LNCaP clone FGC (cell line): Measurements from ENCODE around the gene TMEM87B.

Experiments
- DNase-seq: peaks from one replicate; pipeline ENCODE4 v3.0.0-alpha.2; 2011; ENCODE audit warnings: low read depth
- H3K4me3 ChIP-seq: 2 replicates; pipeline ENCODE4 v1.5.1; 2011; ENCODE audit warnings: mild to moderate bottlenecking, low read depth, low read length, control low read depth
- TF ChIP-seq, protein P1 (sequence below): IDR thresholded peaks from 2 replicates; pipeline ENCODE4 v1.5.1; 2012; ENCODE audit warnings: mild to moderate bottlenecking; ENCODE audit not compliant: control insufficient read depth, insufficient read depth; ENCODE audit errors: extremely low read depth

TMEM87B gene

DNA sequence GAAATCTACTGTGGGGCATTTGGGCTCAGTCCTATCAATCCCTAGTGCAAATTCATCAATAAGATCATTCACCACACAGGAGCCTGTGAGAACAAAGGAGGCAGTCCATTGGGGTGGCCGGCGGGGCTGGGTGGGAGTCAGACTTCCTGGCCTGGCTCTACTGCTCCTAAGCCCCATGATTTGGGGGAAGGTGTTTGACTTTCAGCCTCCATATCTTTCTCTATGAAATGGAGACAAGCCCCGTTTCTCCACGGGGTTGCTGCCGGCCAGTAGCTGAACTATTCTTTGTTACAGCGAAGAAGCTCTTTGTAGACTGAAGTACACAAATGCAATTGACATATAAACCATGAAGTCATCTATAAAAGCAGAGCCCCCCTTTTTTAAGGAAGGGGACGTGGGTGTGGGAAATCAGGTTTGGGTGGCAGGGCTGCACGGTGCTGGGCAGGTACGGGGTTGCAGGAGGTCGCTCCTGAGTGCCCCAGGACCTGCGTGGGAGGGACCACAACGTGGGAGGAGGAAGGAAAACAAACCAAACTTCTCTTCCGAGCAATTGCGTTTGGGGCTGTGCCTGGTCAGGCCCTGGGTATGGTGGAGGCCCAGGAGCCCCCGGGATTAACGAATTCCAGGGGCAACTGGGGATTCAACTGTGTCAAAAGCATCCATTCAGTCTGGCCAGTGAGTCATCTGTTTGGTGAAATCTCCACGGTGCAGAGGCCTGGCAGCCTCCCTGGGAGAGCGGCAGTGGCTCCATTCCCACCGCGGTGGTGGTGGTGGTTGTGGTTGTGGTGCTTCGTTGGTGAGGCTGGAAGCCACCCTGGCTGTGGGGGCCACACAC lies 101.3 kb downstream of the TMEM87B start:
- TF ChIP-seq, protein P1, sequence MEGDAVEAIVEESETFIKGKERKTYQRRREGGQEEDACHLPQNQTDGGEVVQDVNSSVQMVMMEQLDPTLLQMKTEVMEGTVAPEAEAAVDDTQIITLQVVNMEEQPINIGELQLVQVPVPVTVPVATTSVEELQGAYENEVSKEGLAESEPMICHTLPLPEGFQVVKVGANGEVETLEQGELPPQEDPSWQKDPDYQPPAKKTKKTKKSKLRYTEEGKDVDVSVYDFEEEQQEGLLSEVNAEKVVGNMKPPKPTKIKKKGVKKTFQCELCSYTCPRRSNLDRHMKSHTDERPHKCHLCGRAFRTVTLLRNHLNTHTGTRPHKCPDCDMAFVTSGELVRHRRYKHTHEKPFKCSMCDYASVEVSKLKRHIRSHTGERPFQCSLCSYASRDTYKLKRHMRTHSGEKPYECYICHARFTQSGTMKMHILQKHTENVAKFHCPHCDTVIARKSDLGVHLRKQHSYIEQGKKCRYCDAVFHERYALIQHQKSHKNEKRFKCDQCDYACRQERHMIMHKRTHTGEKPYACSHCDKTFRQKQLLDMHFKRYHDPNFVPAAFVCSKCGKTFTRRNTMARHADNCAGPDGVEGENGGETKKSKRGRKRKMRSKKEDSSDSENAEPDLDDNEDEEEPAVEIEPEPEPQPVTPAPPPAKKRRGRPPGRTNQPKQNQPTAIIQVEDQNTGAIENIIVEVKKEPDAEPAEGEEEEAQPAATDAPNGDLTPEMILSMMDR = no peak
- no peak overlapping the region for H3K4me3 ChIP-seq
- no peak for DNase-seq

DNA sequence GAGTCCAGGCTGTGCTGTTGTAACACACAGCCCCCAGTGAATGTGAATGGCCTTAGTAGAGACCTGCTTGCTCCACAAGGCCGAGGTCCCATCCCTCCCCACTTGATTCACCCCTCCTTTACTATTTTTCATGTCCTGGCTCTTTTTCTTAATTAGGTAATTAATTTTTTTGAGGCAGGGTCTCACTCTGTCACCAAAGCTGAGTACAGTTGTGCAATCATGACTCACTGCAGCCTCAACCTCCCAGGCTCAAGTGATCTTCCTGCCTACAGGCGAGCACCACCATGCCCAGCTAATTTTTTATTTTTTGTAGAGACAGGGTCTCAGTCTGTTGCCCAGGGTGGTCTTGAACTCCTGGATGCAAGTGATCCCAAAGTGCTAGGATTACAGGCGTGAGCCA lies 102.4 kb downstream of the TMEM87B start:
- no peak overlapping the region for H3K4me3 ChIP-seq
- TF ChIP-seq, protein P1 = no peak
- DNase-seq = no peak

DNA sequence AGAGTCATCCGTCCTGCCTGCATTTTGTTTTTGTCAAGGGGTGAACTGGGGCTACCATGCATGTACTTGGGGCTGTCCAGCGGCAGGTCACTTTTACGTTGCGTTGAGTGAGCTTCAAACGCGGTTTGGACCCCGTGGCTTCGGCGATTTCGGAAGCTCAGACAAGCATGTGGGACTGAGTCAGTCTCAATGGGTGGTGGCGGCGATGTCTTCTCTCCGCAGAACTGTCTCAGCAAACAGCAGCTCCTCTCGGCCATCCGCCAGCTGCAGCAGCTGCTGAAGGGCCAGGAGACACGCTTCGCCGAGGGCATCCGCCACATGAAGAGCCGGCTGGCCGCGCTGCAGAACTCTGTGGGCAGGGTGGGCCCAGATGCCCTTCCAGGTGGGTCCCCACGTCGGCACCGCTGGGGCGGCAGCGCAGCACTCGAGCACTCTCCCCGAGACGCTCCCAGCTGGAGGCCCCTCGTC lies 104.4 kb downstream of the TMEM87B start:
- no peak overlapping the region for H3K4me3 ChIP-seq
- TF ChIP-seq, protein P1 = no peak
- DNase-seq = no peak

DNA sequence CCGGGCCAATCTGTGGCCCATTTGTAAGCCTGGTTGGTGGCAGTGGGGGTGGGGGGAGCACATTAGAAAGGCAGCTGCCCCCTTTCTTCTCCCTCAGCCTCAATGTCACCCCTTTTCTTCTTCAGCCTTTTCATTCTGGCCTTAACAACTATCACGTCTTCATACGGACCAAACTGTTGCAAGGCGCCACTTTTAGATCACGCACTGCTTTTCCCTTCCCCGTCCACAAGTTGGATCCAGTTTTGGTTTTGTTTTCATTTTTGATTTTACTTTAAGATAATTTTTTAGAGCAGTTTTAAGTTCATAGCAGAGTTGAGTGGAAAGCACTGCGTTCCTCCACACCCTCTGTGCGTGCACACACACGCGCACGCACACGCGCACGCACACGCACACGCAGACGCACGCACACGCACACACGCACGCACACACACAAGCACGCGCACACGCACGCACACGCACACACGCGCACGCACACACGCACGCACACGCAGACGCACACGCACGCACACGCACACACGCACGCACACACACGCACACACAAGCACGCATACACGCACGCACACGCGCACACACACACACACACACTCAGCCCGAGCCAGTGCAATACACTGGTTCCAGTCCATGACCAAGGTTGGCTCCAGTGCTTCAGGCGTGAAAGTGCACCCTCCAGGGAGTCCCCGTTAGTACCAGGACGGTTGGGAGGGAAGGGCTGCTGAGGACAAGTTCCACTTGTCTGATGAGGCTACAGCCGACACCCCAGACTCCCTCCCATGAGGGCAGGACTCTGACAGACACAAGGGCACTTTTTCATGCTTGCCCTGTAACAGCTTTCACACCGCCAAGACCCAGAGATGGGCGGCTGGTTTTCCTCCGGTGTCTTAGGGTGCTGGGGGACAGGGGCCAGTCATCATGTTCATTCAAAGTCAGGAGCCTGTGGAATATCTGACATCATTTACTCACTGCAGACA lies 105.5 kb downstream of the TMEM87B start:
- TF ChIP-seq, protein P1 = no peak
- no peak for DNase-seq
- H3K4me3 ChIP-seq = no peak overlapping the region

DNA sequence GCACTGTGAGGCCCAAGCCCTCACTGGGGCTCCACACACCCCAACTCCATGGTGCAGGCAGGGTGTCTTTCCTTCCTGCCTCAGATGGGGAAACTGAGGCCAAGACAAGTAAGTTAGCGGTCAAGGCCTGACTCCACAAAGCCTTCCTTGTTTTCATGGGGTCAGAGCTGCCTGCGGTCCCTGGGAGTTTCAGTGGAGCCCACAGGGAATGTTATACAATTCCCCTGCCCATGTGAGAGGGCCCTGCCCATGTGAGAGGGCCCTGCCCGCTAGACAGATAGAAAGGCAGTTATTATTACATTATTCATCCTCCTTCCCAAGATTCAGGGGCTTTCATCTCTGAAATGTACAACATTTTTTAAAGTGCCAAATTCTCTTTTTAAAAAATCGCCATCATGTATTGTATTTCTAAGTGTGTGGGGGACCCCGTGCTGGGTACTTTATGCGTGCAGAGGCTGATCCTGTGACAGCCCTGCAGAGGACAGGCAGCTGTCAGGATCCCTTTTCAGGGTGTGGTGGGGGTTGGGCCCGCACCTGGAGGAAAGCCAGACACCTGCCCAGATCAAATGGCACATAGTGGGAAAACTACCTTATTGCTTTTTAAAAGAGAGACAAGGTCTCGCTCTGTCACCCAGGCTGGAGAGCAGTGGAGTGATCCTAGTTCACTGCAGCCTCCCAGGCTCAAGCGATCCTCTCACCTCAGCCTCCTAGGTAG lies 106.5 kb downstream of the TMEM87B start:
- TF ChIP-seq, protein P1 = no peak
- no peak for DNase-seq

DNA sequence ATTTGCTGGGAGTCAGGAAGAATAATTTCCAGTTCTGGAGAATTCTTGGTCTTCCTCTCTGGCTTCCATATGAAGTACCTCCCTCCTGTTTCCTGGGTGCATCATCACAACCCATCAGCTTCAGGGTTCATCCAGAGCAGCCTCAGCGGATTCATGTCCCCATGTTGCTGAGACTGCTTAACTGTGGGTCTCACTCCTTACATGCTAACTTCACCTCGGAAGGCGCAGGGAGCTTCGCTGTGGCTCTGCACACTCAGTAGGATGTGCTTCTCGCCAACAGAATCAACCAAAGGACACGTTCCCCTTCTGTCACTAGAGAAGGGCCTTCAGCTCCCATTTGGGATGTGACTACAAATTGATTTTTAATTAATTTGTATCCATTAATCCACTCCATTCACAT lies 107.3 kb downstream of the TMEM87B start:
- DNase-seq = no peak
- TF ChIP-seq, protein P1 = no peak
- H3K4me3 ChIP-seq = no peak overlapping the region

More for the DNA sequence above, 106.5 kb downstream of the TMEM87B start:
- H3K4me3 ChIP-seq = no peak overlapping the region
